NCI-H2227 treated with DMSO at 0.1 percent for 48 hours (cell line): ENCODE data around the gene IPO4.
A peak's percentile ranks its signal among the peaks of the same experiment; 100 is the strongest.
"Not testable (repeated sequence)": the region's sequence is repeated elsewhere in the genome, so short reads cannot be mapped to it uniquely, and the experiment has no call there.

ENCODE experiments used
- DNase-seq: peaks from one replicate; lab custom pipeline; 2025; lab: John Stamatoyannopoulos, UW

Gene IPO4, protein sequence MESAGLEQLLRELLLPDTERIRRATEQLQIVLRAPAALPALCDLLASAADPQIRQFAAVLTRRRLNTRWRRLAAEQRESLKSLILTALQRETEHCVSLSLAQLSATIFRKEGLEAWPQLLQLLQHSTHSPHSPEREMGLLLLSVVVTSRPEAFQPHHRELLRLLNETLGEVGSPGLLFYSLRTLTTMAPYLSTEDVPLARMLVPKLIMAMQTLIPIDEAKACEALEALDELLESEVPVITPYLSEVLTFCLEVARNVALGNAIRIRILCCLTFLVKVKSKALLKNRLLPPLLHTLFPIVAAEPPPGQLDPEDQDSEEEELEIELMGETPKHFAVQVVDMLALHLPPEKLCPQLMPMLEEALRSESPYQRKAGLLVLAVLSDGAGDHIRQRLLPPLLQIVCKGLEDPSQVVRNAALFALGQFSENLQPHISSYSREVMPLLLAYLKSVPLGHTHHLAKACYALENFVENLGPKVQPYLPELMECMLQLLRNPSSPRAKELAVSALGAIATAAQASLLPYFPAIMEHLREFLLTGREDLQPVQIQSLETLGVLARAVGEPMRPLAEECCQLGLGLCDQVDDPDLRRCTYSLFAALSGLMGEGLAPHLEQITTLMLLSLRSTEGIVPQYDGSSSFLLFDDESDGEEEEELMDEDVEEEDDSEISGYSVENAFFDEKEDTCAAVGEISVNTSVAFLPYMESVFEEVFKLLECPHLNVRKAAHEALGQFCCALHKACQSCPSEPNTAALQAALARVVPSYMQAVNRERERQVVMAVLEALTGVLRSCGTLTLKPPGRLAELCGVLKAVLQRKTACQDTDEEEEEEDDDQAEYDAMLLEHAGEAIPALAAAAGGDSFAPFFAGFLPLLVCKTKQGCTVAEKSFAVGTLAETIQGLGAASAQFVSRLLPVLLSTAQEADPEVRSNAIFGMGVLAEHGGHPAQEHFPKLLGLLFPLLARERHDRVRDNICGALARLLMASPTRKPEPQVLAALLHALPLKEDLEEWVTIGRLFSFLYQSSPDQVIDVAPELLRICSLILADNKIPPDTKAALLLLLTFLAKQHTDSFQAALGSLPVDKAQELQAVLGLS

GRCh38 chr14:24188251-24189058, at the start of gene IPO4:
TSS of gene IPO4 (minus strand) at chr14:24188816. CDS start at chr14:24188787, 29 bp downstream.
- DNase-seq, result peak; percentile 92

GRCh38 chr14:24238123-24238522, 49.5 kb upstream of the IPO4 start:
- no peak for DNase-seq

GRCh38 chr14:24237463-24237955, 48.9 kb upstream of the IPO4 start:
- no peak for DNase-seq

- DNase-seq, result no peak
These were observed 48.3 kb upstream of the IPO4 start for GRCh38 chr14:24236689-24237462.

GRCh38 chr14:24235804-24236688, 47.4 kb upstream of the IPO4 start:
- DNase-seq, result no peak

DNA sequence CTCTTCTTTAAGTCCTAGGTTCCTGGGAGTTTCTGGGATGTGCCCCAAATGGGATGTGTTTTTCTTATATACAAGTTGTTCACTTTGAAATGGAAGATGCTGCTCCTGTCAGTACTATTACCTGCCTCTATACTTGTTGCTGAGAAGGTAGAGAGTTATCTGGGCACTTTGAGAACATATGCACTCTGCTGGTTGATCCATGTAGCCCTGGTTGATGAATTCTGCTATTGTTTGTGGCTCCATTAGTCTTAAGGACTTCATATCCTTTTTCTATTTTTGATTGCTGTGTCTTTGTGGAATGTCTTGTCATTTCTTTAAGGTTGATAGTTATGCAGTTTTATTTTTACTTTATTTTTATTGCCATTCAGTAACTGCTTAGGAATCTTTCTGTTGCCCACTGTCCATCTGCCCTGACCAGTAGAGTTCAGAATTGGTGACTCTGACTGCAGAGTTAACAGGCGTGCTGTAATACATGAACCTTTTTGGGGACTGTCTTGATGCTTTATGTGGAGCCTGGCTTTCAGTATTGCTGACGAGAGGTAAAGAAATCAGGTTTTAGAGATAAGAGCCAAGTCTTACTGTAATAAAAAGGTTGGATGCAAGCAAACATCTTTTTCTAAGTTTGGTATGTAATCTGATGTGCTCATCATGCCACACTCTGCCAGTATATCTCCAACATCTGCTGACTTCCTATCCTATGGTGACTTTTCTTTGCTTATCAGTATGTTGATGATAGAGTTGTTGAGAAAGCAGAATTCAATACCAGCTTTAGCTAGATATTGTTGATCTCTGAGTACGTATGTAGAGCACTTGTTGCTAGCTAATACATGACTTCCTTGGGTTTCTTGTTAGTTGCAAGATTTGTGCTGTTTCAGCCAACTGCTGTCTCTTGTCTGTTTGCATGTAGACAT, 45.7 kb upstream of the IPO4 start:
- DNase-seq, result no peak

- no peak for DNase-seq
These were observed 44.9 kb upstream of the IPO4 start for GRCh38 chr14:24233538-24233866.

DNA sequence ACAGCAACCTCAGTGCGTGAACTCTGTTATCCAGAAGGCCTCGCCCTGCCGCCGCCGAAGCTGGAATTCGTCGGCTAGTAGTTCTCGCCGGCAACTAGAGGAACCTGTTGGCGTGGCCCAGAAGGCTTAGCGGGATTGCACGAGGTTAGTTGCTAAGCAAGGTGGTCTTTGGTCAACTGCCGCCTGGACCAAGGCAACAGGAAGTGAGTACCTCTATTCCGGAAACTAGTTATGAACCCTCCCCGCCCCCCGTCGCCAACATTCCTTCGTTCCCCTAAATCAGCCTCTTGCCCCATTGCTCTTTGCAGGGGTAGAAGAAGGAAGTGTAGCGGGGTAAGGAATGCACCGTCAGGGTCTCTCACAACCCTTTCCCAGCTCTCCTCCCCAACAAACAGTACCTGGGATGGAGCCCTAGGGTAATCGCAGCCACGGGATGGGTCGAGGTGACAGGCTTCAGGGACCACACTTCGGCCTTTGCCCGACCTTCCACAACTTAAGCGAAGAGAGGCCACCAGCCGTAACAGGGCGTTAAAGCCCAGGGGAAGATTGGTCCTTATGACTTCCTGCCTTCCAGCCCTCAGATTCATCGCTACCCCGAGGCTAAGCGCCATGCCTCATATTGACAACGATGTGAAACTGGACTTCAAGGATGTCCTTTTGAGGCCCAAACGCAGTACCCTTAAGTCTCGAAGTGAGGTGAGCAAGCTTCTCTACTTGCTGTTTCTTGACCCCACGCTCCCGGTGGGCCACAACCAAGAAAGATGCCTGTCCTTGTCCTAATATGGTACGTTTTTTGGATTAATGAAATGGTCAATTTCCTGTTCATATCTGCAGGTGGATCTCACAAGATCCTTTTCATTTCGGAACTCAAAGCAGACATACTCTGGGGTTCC, 44.3 kb upstream of the IPO4 start, which contains the start of gene GMPR2:
GMPR2 (plus strand) TSS at position 285 of the 893 bp plus-strand sequence; CDS start at position 610, 325 bp downstream.
- peak; percentile 93 for DNase-seq

GRCh38 chr14:24232121-24232644, 43.6 kb upstream of the IPO4 start, which contains the start of gene NEDD8:
TSS of gene NEDD8 (minus strand) at chr14:24232367. CDS start at chr14:24232267, 100 bp downstream.
- peak; percentile 93 for DNase-seq

DNA sequence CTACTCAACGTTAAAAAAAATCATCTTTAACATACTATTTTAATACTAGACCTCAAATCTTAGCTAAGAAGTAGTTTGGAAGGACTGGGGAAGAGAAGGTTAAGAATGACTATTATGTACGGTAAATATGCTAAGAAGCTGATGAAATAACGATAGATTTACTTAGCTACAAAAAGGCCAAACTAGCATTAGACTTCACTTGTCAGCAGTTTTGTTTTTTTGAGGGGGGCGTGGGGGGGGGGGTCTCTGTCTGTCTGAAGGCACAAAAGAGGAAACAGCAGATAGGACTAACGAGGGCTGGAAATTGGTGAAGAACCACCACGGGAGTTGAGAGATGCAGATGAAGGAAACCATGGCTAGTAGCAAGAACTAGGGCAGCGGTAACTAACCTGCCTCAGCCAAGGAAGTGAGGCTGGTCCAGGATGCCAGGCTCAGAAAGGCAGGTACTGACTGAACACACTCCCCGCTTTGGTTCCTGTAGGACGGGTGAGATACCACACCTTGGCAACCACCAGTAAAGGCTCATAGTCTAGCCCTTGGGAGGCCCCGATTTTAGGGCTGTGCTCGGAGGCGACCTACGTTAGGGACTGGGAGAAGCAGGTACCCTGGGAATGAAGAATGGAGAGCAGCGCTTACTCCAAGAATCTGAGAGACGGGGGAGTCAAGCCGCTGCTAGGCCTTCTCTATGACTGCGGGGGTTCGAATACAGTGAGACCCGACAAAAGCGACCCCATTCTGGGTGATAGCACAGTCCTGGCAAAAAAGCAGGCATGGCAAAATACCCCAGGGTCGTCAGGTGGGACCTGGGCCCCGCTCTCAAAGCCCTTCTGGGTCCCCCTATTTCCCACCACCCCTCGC, 42.9 kb upstream of the IPO4 start:
- peak; percentile 39 for DNase-seq

DNA sequence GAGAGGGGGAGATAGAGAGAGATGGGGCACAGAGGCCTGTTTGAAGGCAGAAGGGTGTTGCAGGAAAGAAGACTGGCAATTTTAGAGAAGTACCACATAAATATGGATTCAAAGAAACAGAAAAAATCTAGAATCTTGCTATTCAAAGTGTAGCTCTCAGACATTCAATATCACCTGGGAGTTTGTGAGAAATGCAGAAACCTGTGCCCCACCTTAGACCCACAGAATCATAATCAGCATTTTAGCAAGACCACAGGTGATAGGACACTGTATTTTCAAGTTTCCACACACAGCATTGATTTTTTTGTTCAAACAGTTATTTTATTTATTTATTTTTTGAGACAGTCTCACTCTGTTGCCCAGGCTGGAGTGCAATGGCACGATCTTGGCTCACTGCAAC, 40.3 kb upstream of the IPO4 start:
- DNase-seq, result no peak

GRCh38 chr14:24226473-24226872, 37.9 kb upstream of the IPO4 start:
- no peak for DNase-seq

DNA sequence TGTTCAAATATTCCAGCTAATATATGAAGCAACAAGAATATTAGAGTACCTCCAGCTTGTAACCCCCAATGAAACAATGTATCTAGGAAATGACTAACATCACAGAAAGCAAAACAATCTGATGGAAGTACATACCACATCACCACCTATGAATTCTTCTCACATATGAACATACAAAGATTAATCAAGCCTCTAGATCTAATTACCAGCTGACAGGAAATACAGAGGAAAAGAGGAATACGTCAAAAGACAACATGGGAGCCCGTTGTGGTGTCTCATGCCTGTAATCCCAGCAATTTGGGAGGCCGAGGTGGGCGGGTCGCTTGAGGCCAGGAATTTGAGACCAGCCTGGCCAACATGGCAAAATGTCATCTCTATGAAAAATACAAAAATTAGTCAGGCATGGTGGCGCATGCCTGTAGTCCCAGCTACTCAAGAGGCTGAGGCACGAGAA, 36.0 kb upstream of the IPO4 start:
- no peak for DNase-seq

DNA sequence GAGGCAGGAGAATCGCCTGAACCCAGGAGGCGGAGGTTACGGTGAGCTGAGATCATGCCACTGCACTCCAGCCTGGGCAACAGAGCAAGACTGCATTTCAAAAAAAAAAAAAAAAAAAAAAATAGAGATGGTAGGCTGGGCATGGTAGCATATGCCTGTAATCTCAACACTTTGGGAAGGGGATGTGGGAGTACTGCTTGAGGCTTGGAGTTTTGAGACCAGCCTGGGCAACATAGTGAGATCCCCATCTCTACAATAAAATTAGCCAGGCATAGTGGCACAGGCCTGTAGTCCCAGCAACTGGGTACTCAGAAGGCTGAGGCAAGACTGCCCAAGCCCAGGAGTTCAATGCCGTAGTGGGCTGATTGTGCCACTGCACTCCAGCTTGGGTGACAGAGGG, 34.4 kb upstream of the IPO4 start:
- not testable (repeated sequence) for DNase-seq

GRCh38 chr14:24219521-24219920, 30.9 kb upstream of the IPO4 start:
- no peak for DNase-seq

DNA sequence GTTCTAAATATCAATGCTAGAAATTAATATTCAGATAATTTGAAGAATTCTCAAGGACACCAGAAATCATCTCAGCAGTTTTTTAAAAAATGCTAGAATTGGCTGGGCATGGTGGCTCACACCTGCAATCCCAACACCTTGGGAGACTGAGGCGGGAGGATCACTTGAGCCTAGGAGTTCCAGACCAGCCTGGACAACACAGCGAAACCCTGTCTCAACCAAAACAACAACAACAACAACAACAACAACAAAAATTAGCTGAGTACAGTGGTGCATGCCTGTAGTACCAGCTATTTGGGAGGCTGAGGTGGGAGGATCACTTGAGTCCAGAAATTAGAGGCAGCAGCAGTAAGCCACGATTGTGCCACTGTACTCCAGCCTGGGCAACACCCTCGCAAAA, 30.5 kb upstream of the IPO4 start:
- no peak for DNase-seq
